GM12878 (cell line): ENCODE data around the gene MYL12B. TPM values are rescaled to one million over a fixed set of nuclear protein-coding genes. Genes with fewer than 3 reads are reported as not detected.

Experiments
- ATAC-seq: fragments of 200-7000 bp; cut with Tn5 transposase; 3 replicates; pipeline ENCODE4 v1.9.1; 2020; ENCODE audit warnings: mild to moderate bottlenecking, moderate library complexity
- BruUV-seq: library from RNA; stranded (reverse); fragments of 400-500 nt; replicated peaks from 2 replicates; lab custom pipeline; 2021; lab: Mats Ljungman, UMichigan
- CTCF ChIA-PET: fragments of 300-600 bp; sonication (Branson Sonifier 250); formaldehyde crosslinking; extraction: SDS; loops from one replicate; lab custom pipeline; 2021; ENCODE audit warnings: inconsistent platforms; lab: Yijun Ruan, JAX
- POLR2A ChIA-PET: fragments of 350-600 bp; formaldehyde crosslinking; extraction: SDS; loops from one replicate; lab custom pipeline; 2021; ENCODE audit warnings: inconsistent platforms; lab: Charles Lee
- RAD21 ChIA-PET: fragments of 300-600 bp; sonication (Branson Sonifier 250); formaldehyde crosslinking; loops from one replicate; lab custom pipeline; 2023; ENCODE audit warnings: antibody characterized with exemption; ENCODE audit not compliant: unreplicated experiment; lab: Charles Lee
- SMC1A ChIA-PET: fragments of 300-600 bp; sonication (Branson Sonifier 250); formaldehyde crosslinking; loops from one replicate; lab custom pipeline; 2023; ENCODE audit not compliant: unreplicated experiment, uncharacterized antibody; lab: Charles Lee
- DNase-seq: peaks from one replicate; pipeline ENCODE4 v3.0.0-alpha.2; 2011; ENCODE audit warnings: low read depth, low spot score
- FAIRE-seq: peaks from 3 replicates; lab custom pipeline; 2011; peaks lifted over from hg19 to GRCh38; lab: Jason Lieb, UNC
- H2AFZ ChIP-seq: 2 replicates; pipeline ENCODE4 v1.6.0; 2011; ENCODE audit warnings: low read depth, low read length, control low read depth; ENCODE audit not compliant: control insufficient read depth
- H3K27ac ChIP-seq: 2 replicates; pipeline ENCODE4 v1.5.1; 2011; ENCODE audit warnings: control low read depth; ENCODE audit not compliant: control insufficient read depth, insufficient read depth
- H3K27me3 ChIP-seq, 2 experiments: replicated peaks in 1 of 2; 2 replicates each; pipeline versions ENCODE4 v1.6.0 to v1.6.1; 2011; ENCODE audit warnings: low read length in 1 of 2; ENCODE audit not compliant: control insufficient read depth in 2 of 2, insufficient read depth in 2 of 2
- H3K36me3 ChIP-seq, 2 experiments: 2 replicates each; pipeline ENCODE4 v1.5.1; 2011; ENCODE audit warnings: low read length in 1 of 2; ENCODE audit not compliant: control insufficient read depth in 2 of 2, insufficient read depth in 2 of 2
- H3K4me1 ChIP-seq: 2 replicates; pipeline ENCODE4 v1.6.1; 2011; ENCODE audit warnings: mild to moderate bottlenecking, low read length, moderate library complexity, mixed read lengths; ENCODE audit not compliant: control insufficient read depth, insufficient read depth
- H3K4me2 ChIP-seq: 2 replicates; pipeline ENCODE4 v1.6.0; 2011; ENCODE audit warnings: control low read depth; ENCODE audit not compliant: control insufficient read depth, insufficient read depth
- H3K4me3 ChIP-seq: fragments of 200-600 bp; sonication (generic); 2 replicates; pipeline ENCODE4 v1.5.1; 2016
- H3K79me2 ChIP-seq: 2 replicates; pipeline ENCODE4 v1.6.0; 2011; ENCODE audit warnings: low read length; ENCODE audit not compliant: control insufficient read depth, insufficient read depth
- H3K9ac ChIP-seq: 2 replicates; pipeline ENCODE4 v1.8.0; 2011; ENCODE audit warnings: low read length, control low read depth, mixed read lengths; ENCODE audit not compliant: control insufficient read depth, insufficient read depth
- H3K9me3 ChIP-seq: replicated peaks from 3 replicates; pipeline ENCODE4 v1.5.1; 2011; ENCODE audit warnings: mild to moderate bottlenecking, low read length; ENCODE audit not compliant: control insufficient read depth, insufficient read depth
- H4K20me1 ChIP-seq: 2 replicates; pipeline ENCODE4 v1.6.0; 2011; ENCODE audit not compliant: control insufficient read depth, insufficient read depth
- BHLHE40 ChIP-seq, 2 experiments: fragments of 450-650 bp in 1 of 2; IDR thresholded peaks; 2 replicates each; pipeline ENCODE4 v1.6.1; 2011 to 2017; ENCODE audit warnings: low read depth in 2 of 2, borderline replicate concordance in 1 of 2, improper control_type of control experiment in 1 of 2, low read length in 1 of 2, mild to moderate bottlenecking in 1 of 2
- FOXK2 ChIP-seq: fragments of 450-650 bp; IDR thresholded peaks from 2 replicates; pipeline ENCODE4 v1.6.1; 2017; ENCODE audit warnings: mild to moderate bottlenecking, moderate library complexity
- MEF2B ChIP-seq: fragments of 450-650 bp; IDR thresholded peaks from 2 replicates; pipeline ENCODE4 v1.6.1; 2018; ENCODE audit warnings: mild to moderate bottlenecking, moderate library complexity; ENCODE audit not compliant: partially characterized antibody, poor library complexity, severe bottlenecking
- MTA3 ChIP-seq: IDR thresholded peaks from 2 replicates; pipeline ENCODE4 v1.6.1; 2012; ENCODE audit warnings: low read length, inconsistent platforms, borderline replicate concordance
- POLR2AphosphoS2 ChIP-seq: IDR thresholded peaks from 2 replicates; pipeline ENCODE4 v1.6.1; 2011; ENCODE audit warnings: low read depth, mild to moderate bottlenecking, low read length, improper control_type of control experiment, moderate library complexity
- POU2F2 ChIP-seq: IDR thresholded peaks from 3 replicates; pipeline ENCODE4 v1.6.1; 2011; ENCODE audit warnings: low read depth, mild to moderate bottlenecking, low read length, borderline replicate concordance
- TCF12 ChIP-seq: IDR thresholded peaks from 2 replicates; pipeline ENCODE4 v1.6.1; 2011; ENCODE audit warnings: low read depth, mild to moderate bottlenecking, low read length
- ZSCAN29 ChIP-seq: fragments of 450-650 bp; IDR thresholded peaks from 2 replicates; pipeline ENCODE4 v1.6.1; 2017; ENCODE audit warnings: mild to moderate bottlenecking, moderate library complexity
- WGBS: methylation state at CpG from one replicate; pipeline ENCODE4 v1.1.6; 2016; ENCODE audit warnings: low lambda C conversion rate; ENCODE audit not compliant: insufficient replicate concordance, insufficient coverage; ENCODE audit errors: missing lambda C conversion rate; 5-methylcytosine and 5-hydroxymethylcytosine counted together
- in situ Hi-C: fragments of 300-500 bp; cut with MboI; formaldehyde crosslinking; loops from 9 replicates; pipeline ENCODE4 v1.14.3; 2018; ENCODE audit warnings: mixed read lengths
- intact Hi-C: fragments of 100-400 bp; cut with micrococcal nuclease; formaldehyde crosslinking; loops from one replicate; pipeline ENCODE4 v1.14.2; 2022; ENCODE audit not compliant: unreplicated experiment
- polyA plus RNA-seq, 11 experiments: library from polyadenylated mRNA; depleted of rRNA in 4 of 11; unstranded in 6 of 11; stranded (reverse) in 5 of 11; fragments of >200 nt; fragmentation: Nextera tagmentation in 4 of 11; fragmentation: Illumina TruSeq in 1 of 11; extraction: Ambion mirVana in 4 of 11; extraction: Trizol in 1 of 11; gene quantifications; 1 replicate in 1 of 11; 2 replicates in 10 of 11; pipeline versions ENCODE4 v1.2.1 to v1.2.3, GENCODE V29; 2011 to 2016; ENCODE audit warnings: inconsistent platforms in 2 of 11, missing spikeins in 2 of 11, low read depth in 1 of 11
- total RNA-seq, 4 experiments: library from RNA; depleted of rRNA in 3 of 4; stranded (reverse); fragments of >200 nt in 3 of 4; fragmentation: Illumina TruSeq in 1 of 4; extraction: Trizol in 1 of 4; gene quantifications; 2 replicates each; pipeline versions ENCODE4 v1.2.1 to v1.2.3, GENCODE V29; 2013 to 2021
- TF ChIP-seq, protein P1 (sequence below): fragments of 450-650 bp; IDR thresholded peaks from 2 replicates; pipeline ENCODE4 v1.6.1; 2016; ENCODE audit warnings: mild to moderate bottlenecking, moderate library complexity, borderline replicate concordance
- TF ChIP-seq, protein P2 (sequence below): IDR thresholded peaks from 2 replicates; pipeline ENCODE4 v1.6.1; 2012; ENCODE audit warnings: low read length, inconsistent platforms

Gene MYL12B
- total and polyA plus RNA-seq, 10 of the 15 experiments (the other 5 are each of a cell fraction or from before 2014, with no cell fraction given) = 179 to 739 (median 400) TPM

DNA sequence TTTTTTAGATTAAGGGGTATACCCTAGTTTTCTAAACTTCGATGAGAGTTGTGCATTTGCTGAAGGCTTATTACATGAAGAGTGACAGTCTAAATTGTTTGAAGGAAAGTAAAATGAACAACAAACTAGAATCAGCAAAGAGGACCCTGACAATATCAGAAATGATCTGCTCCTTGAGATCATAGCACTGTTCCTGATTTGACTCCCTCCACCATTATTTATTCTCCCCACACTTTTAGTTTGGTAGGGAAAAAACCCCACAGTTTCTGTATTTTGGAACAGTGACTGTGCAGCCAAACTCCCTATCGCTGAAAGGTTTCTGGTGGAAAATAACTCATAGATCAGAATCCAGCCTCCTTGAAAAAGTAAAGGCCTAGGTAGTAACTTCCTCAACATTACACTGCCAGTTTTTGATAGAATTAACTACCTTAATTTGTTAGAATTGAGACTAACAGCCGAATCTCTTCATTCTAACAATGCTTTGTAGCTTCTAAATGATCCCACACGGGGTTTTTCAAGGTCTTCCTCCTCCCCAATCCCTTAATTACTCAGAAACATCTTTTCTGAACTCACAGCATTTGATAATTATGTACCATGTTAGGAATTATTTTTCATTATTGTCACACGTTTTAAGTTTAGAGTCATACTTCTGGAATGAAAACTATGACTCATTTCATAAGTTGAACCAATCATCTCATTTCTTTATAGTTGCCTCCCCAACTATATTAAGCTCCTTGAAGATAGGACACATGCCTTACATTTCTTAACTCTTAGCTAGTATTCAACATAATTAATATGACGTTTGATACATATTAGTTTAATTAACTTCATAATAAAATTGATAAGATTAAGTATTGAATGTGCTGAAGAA, 11.5 kb upstream of the MYL12B start (continued):
- TF ChIP-seq, protein P1, sequence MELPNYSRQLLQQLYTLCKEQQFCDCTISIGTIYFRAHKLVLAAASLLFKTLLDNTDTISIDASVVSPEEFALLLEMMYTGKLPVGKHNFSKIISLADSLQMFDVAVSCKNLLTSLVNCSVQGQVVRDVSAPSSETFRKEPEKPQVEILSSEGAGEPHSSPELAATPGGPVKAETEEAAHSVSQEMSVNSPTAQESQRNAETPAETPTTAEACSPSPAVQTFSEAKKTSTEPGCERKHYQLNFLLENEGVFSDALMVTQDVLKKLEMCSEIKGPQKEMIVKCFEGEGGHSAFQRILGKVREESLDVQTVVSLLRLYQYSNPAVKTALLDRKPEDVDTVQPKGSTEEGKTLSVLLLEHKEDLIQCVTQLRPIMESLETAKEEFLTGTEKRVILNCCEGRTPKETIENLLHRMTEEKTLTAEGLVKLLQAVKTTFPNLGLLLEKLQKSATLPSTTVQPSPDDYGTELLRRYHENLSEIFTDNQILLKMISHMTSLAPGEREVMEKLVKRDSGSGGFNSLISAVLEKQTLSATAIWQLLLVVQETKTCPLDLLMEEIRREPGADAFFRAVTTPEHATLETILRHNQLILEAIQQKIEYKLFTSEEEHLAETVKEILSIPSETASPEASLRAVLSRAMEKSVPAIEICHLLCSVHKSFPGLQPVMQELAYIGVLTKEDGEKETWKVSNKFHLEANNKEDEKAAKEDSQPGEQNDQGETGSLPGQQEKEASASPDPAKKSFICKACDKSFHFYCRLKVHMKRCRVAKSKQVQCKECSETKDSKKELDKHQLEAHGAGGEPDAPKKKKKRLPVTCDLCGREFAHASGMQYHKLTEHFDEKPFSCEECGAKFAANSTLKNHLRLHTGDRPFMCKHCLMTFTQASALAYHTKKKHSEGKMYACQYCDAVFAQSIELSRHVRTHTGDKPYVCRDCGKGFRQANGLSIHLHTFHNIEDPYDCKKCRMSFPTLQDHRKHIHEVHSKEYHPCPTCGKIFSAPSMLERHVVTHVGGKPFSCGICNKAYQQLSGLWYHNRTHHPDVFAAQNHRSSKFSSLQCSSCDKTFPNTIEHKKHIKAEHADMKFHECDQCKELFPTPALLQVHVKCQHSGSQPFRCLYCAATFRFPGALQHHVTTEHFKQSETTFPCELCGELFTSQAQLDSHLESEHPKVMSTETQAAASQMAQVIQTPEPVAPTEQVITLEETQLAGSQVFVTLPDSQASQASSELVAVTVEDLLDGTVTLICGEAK = no peak
- no peak for TF ChIP-seq ZSCAN29
- no peak for TF ChIP-seq FOXK2
- TF ChIP-seq TCF12 = no peak
- TF ChIP-seq, all 136 proteins: peak for 19

DNA sequence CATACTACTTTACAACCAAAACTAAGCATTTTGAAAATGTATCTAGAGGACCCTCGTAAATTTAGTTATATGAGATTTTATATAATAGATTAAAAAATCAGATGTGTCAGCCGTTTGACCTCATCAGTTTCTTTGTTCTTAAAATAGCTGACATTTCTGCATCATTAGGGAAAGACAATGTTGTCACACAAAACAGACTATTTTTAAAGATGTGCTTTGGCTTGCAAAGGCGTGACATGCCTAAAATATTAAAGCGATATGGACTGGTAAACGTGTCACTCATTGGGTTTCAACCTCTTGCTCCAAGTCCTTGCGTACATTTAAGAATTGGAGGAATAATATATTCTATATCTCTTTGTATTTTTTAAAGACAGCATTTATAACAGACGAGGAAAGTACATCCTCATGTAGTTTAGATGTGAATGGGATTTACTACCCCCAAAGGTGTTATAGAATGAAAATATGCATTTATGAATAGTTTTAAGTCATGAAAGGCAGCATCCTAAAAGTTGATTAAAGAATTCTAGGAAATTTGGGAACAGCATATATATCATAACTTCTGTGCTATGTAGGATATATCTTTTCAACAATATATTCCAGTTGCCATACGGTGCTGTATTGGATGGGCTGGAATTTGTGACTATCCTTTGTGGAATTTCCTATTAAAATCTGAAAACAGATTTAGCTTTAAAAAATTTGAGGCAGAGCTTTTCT, 10.5 kb upstream of the MYL12B start:
- ChIA-PET CTCF (interaction anchor here (0.7 to 2.2 kb wide), 10 partner anchors 9 to 334 kb away, joined by 3 to 11 read pairs (median 4); partner anchors contain the start of gene MYL12B), SMC1A (interaction anchor here (0.6 to 12.1 kb wide), 19 partner anchors 9 to 415 kb away, joined by 3 to 105 read pairs (median 4); partner anchors contain the start of gene MYL12B), POLR2A (interaction anchor here (0.5 to 5.7 kb wide), 12 partner anchors 9 to 1019 kb away, joined by 3 to 36 read pairs (median 4); partner anchors contain the start of gene MYL12B), RAD21 (interaction anchor here (0.6 to 3.7 kb wide), 18 partner anchors 9 to 610 kb away, joined by 3 to 26 read pairs (median 3); no protein-coding TSS in a partner anchor)
- Histone ChIP-seq H3K36me3 (peaks cover 0 to 20% of the 10 kb centered on the region in 2 experiments; a peak in 3 of 4 replicates), H3K4me3 (peak overlapping the region; percentile 16; the same call in 1 of the 2 replicates), H3K9ac (no peak overlapping the region), H4K20me1 (0 out of 2 replicates have a peak, but pooled peaks cover 4% of the 10 kb centered on the region), H2AFZ (no peak overlapping the region), H3K79me2 (peaks cover 85% of the 10 kb centered on the region), H3K27ac (peak overlapping the region; percentile 9), H3K4me2 (peak overlapping the region; percentile 89), H3K9me3 (no peaks in the 10 kb centered on the region), H3K4me1 (peaks cover 20% of the 10 kb centered on the region; the same call in 1 of the 2 replicates), H3K27me3 (no peaks in the 10 kb centered on the region)
- FAIRE-seq (no peak), DNase-seq (no peak), ATAC-seq (no peak)
- intact Hi-C loops = no loop called here
- no TSS peak for BruUV-seq
- in situ Hi-C loops = loop anchor here (25.0 kb wide), 1 partner anchor 1011 kb away; no protein-coding TSS in a partner anchor
- WGBS = 17% methylated on average over 8 of the region's 8 CpGs
- TF ChIP-seq, protein P2, sequence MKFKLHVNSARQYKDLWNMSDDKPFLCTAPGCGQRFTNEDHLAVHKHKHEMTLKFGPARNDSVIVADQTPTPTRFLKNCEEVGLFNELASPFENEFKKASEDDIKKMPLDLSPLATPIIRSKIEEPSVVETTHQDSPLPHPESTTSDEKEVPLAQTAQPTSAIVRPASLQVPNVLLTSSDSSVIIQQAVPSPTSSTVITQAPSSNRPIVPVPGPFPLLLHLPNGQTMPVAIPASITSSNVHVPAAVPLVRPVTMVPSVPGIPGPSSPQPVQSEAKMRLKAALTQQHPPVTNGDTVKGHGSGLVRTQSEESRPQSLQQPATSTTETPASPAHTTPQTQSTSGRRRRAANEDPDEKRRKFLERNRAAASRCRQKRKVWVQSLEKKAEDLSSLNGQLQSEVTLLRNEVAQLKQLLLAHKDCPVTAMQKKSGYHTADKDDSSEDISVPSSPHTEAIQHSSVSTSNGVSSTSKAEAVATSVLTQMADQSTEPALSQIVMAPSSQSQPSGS = no peak
- TF ChIP-seq MEF2B (peak; percentile 34), BHLHE40 (IDR thresholded peaks at IDR 0.05; ENCODE audit: borderline replicate concordance in 1 of 2, low read depth in 2 of 2, low read length in 1 of 2) (0 out of 4 replicates have a peak, but pooled peaks of 1 of the 2 experiments have one; percentile 26), POLR2AphosphoS2 (peak; percentile 62; the same call in 1 of the 2 replicates), MTA3 (peak; percentile 26; the same call in 1 of the 2 replicates), POU2F2 (0 out of 3 replicates have a peak, but pooled peaks have one; percentile 17)
